NCI-H82 treated with DMSO at 0.1 percent for 48 hours (cell line): Measurements from ENCODE around the gene C1orf105.
"Not testable (repeated sequence)": the region's sequence is repeated elsewhere in the genome, so short reads cannot be mapped to it uniquely, and the experiment has no call there.

Experiments used
- DNase-seq: peaks from one replicate; lab custom pipeline; 2025; ENCODE audit not compliant: unreplicated experiment; lab: John Stamatoyannopoulos, UW

The C1orf105 gene

GRCh38 chr1:172425339-172425738, 4.9 kb downstream of the C1orf105 start:
- DNase-seq: no peak

GRCh38 chr1:172427191-172427590, 6.7 kb downstream of the C1orf105 start:
- DNase-seq: no peak

DNA sequence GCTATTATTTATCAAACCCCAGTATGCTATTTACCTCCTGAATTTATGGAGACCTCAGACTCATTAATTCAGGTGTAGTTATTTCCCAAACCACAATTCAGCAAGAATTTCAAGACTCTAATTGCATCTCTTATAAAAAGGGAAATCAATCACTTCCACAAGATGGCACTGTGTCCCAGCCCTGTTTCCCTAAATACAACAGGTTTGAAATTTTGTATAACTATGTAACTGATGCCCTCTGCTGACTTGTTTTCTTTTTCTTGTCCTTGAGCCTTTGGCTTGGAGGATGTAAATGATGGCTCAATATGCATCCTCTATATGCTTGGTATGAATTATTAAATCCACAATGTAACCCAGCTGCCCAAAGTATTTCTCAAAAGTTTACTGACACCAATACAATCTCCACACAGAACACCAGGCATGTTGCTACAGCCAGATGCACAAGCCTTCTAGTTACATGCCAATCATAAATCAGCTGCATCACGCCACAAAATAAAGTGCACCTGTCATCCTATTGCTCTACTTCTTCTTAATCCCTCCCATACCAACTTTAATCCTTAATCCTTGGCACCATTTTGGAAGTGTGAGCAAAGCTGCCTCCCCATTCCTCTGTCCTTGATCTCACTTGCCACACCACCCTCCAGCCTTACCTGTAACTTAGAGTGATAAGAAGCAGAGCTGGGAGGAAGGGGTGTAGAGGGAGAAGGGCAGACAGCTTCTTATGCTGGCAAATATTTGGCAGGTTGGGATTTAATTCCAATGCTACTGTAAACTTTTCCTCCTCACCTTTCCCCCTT, 9.0 kb downstream of the C1orf105 start:
- peak; percentile 18 for DNase-seq

GRCh38 chr1:172430128-172430454, 9.6 kb downstream of the C1orf105 start:
- DNase-seq: no peak

DNA sequence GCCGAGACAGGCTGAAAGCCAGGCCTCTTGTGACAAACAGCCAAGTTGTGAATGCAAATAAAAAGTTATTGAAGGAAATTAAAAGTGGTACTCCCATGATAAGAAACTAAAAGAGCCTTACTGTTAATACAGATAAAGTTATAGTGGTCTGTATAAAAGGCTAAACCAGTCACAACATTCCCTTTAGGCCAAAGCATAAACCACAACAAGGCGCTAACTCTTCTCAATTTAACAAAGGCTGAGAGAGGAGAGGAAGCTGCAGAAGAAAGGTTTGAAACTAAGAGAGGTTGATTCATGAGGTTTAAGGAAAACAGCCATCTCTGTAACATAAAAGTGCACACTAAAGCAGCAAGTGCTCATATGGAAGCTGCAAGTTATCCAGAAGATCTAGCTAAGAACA, 10.7 kb downstream of the C1orf105 start:
- no peak for DNase-seq

GRCh38 chr1:172431721-172432192, 11.3 kb downstream of the C1orf105 start:
- no peak for DNase-seq

GRCh38 chr1:172437183-172437582, 16.7 kb downstream of the C1orf105 start:
- DNase-seq: not testable (repeated sequence)

GRCh38 chr1:172442404-172442803, 21.9 kb downstream of the C1orf105 start:
- no peak for DNase-seq

DNA sequence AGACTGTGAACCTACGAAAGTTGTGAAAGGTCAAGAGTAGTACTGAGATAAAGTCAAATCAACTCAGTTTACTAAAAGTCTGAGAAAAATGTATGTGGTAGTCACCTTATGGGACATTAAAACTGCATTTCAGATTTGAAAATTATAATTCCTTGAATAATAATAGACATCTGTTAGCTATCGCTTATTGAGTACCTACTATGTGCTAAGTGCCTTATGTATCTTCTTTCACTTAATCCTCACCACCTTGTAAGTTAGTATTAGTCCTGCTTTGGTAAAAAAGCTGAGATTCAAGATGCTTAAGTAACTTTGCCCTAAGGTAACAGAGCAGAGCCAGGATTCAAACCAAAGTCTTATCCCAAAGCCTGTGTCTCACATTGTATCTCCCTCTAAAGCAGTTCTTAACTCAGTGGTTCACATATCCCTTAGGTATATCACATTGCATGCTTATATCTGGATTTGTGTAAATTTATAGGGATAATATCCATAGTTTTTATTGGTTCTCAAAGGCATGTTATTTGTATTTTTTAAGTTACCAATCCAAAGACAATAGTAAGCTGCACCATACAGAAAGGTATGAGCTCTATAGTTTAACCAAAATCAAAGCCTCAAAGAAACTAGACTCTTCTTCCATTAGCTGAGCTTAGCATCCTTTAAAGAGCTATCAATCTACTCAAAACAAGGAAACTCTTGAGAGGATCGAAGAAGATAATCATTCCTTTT, 22.5 kb downstream of the C1orf105 start:
- no peak for DNase-seq

DNA sequence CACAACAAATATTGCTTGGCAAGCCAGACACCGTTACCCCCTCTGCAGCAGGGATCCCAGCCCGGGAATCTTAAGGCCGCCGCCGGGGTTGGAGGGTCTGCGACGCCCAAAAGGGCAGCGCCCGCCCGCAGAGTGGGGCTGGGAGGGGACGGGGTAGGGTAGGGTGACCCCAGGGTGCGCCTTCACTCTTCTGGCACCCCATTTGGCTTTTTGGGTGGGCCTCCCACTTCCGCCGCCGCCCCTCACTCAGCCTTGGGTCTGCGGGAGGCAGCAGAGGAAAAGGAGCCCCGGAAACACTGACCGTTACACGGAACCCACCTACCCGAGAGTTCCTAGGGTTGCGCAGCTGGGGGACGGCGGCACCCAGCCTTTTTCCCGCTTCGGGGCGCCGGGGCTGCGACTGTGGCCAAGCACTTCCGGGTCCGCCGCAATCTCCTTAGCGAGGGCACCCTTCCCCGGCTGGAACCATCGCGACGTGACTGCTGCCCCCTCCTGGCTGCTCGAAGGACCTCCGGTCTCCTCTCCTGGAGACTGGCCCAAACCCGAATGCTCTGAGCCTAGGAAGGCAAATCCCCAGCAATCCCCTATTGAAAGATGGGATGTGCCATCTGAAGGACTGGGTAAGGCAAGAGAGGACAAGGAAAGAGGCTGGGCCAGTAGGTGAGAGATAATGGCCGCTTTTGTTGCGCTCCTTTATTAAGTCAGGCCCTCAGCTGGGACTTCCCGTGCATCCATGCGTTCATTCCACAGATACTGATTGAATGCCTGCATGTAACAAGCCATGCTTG, 23.4 kb downstream of the C1orf105 start, which contains the start of gene PIGC:
Gene PIGC, minus strand, starts transcription at position 404 of the 788 bp plus-strand sequence. CDS start 1,447 bp downstream, outside the sequence.
- DNase-seq: peak; percentile 85

GRCh38 chr1:172446547-172446946, 26.1 kb downstream of the C1orf105 start:
- DNase-seq: no peak

GRCh38 chr1:172447641-172448040, 27.2 kb downstream of the C1orf105 start:
- no peak for DNase-seq

DNA sequence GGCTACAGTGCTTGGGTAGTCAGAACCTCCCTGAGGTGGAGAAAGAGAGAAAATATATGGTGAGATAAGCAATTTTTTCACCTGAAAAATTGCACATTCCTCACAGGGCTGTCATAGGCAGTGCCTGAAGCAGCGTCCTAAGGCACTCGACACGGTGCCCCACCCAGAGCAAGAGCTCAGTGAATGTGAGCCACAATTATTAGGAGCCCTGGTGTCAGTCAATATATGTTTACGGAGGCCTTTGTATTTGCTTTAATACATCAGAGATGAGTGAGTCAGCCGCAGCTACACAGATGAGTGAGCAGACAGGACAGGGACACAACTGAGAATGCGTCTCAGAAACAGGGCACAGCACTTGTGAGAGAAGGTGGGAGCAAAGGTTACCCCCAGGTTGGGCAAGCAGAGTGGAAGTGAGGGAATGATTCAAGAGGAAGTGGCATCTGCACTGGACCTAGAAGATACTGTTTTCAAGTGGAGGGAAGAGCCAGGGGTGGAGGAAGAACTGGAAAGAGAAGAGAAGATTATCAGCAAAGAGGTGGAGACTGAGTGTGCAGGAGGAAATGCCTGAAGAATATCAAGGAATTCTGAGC, 28.6 kb downstream of the C1orf105 start:
- no peak for DNase-seq

GRCh38 chr1:172449585-172450523, 29.4 kb downstream of the C1orf105 start:
- peak; percentile 13 for DNase-seq

GRCh38 chr1:172450524-172450885, 30.0 kb downstream of the C1orf105 start:
- no peak for DNase-seq

DNA sequence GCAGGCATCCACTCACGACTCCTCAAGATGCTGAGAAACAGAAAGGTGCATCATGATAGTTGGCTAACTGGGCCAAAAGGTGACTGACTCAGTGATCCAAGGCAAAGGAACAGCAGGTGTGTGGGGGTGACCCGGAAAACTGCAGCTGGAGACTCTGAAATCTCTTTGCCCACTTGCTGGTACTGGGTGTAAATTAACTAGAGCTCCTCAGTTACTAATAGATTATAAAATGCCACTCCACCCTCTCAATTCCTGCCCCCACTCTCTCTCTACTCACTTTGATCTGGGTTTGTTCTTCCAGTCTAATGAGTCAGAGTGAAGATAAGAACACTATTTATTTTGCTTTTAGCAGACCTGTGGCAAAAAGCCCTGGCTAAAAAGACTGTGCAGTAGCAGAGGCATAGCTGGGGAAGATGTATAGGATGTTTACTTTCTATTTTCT, 30.5 kb downstream of the C1orf105 start:
- DNase-seq: no peak

DNA sequence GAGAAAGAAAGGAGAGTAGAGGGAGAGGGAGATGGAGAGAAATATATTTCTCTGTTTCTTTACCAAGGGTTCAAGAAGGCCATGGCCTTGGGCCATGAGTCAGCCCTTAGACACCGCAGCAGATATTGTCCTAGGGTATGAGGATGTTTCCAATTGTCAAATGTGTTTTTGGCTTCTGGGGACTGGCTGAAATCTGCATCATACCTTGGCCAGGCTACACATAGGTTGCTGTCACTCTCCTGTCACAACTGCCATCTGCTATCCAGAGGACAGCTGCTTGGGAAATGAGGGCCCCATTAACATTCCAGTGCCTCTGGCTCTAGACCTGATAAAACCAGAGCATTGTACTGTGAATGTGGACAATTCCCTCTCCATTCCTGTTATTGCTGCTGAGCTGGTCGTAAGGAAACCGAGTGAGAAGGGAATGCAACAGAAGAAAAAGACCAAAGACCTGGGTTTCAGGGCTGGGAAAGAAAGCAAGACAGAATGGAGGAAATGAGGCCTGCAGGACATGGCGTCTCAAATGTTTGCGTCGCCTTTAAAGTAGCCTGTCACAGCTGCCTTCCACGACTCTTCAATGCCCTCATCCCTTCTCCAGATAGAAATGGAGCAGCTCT, 32.2 kb downstream of the C1orf105 start:
- DNase-seq: no peak

GRCh38 chr1:172453153-172453545, 32.7 kb downstream of the C1orf105 start:
- no peak for DNase-seq

- DNase-seq: no peak
Measured at GRCh38 chr1:172453607-172454006, 33.1 kb downstream of the C1orf105 start.

GRCh38 chr1:172455451-172455850, 35.0 kb downstream of the C1orf105 start:
- no peak for DNase-seq
